Fibroblast of pulmonary artery (primary cell): ENCODE data around the gene SNTG2.

Experiments
- DNase-seq: peaks from one replicate; pipeline ENCODE4 v3.0.0-alpha.2; 2010; ENCODE audit warnings: low read depth
- H3K4me3 ChIP-seq: replicated peaks from 2 replicates; pipeline ENCODE4 v1.5.1; 2011; ENCODE audit warnings: low read depth, mild to moderate bottlenecking, control low read depth, low read length, moderate library complexity
- TF ChIP-seq, protein P1 (sequence below): IDR thresholded peaks from 2 replicates; pipeline ENCODE4 v1.5.1; 2011; ENCODE audit warnings: mild to moderate bottlenecking, control low read depth, low read length, inconsistent platforms; ENCODE audit errors: missing control alignments

The SNTG2 gene

GRCh38 chr2:1394709-1395408, 444.2 kb downstream of the SNTG2 start:
- H3K4me3 ChIP-seq: no peak overlapping the region
- DNase-seq: no peak
- TF ChIP-seq, protein P1, sequence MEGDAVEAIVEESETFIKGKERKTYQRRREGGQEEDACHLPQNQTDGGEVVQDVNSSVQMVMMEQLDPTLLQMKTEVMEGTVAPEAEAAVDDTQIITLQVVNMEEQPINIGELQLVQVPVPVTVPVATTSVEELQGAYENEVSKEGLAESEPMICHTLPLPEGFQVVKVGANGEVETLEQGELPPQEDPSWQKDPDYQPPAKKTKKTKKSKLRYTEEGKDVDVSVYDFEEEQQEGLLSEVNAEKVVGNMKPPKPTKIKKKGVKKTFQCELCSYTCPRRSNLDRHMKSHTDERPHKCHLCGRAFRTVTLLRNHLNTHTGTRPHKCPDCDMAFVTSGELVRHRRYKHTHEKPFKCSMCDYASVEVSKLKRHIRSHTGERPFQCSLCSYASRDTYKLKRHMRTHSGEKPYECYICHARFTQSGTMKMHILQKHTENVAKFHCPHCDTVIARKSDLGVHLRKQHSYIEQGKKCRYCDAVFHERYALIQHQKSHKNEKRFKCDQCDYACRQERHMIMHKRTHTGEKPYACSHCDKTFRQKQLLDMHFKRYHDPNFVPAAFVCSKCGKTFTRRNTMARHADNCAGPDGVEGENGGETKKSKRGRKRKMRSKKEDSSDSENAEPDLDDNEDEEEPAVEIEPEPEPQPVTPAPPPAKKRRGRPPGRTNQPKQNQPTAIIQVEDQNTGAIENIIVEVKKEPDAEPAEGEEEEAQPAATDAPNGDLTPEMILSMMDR: no peak

GRCh38 chr2:1397350-1397749, 446.7 kb downstream of the SNTG2 start:
- no peak overlapping the region for H3K4me3 ChIP-seq
- no peak for DNase-seq
- TF ChIP-seq, protein P1: no peak

DNA sequence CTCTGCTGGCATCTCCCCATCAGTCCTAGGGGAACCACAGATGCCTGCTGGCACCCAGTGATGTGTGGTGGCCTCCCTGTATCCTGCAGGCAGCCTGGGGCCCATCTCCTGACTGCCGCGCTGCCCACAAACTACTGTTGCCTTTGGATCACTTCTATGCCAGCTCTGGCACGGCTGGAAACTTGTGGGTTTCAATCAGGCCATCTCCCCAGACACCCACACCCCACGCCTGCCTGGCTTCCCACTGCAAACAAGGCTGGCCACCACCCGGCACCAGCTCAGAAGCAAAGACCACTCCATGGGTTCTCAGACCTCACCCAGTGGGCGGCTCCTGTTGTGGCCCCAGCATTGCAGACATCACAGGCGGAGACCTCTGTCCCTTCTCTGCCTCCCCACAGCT, 447.5 kb downstream of the SNTG2 start:
- H3K4me3 ChIP-seq: no peak overlapping the region
- TF ChIP-seq, protein P1: no peak
- DNase-seq: no peak

- TF ChIP-seq, protein P1: no peak
- H3K4me3 ChIP-seq: no peak overlapping the region
- no peak for DNase-seq
Measured at GRCh38 chr2:1400943-1401735, 450.5 kb downstream of the SNTG2 start.

- H3K4me3 ChIP-seq: no peak overlapping the region
- DNase-seq: no peak
- TF ChIP-seq, protein P1: no peak
Measured at GRCh38 chr2:1402064-1402463, 451.4 kb downstream of the SNTG2 start.

DNA sequence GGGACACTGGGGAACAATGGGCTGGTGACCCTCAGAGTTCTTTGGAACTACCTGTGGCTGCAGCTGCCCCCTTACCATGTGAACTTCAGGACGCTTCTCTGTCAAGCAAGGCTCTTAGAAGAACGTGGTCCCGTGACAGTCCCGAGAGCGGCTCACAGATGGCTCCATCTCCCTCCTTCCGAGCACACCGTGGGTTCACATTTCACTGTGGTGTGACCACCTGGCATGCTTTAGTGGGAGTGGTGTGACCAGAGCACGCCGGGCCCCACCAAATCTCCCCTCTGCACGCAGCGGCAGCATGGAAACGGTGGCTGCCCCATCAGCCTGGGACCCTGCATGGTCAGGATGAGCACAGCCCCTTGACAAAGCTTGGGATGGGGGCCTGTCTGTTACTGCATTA, 452.9 kb downstream of the SNTG2 start:
- no peak for DNase-seq
- TF ChIP-seq, protein P1: no peak
- no peak overlapping the region for H3K4me3 ChIP-seq
